ENCODE data around the gene FOXP1. TPM values are rescaled to one million over a fixed set of nuclear protein-coding genes. Genes with fewer than 3 reads are reported as not detected.

The FOXP1 gene
- polyA plus RNA-seq, 1 donor from 2014 or later, result 5.6 TPM

GRCh38 chr3:71371282-71371681 is 212.2 kb downstream of the FOXP1 start:
- Histone ChIP-seq H3K27me3 (ENCODE audit: insufficient read depth, low read depth, low read length) (no peaks in the 10 kb centered on the region), H3K4me2 (ENCODE audit: low read length) (no peak overlapping the region), H3K36me3 (ENCODE audit: insufficient read depth, low read length) (no peaks in the 10 kb centered on the region), H4K20me1 (ENCODE audit: insufficient read depth) (no peaks in the 10 kb centered on the region), H2AFZ (ENCODE audit: low read depth, low read length) (no peak overlapping the region), H3K79me2 (replicated peaks; ENCODE audit: insufficient read depth, low read length) (no peaks in the 10 kb centered on the region), H3K9me2 (ENCODE audit: insufficient read depth, low read length) (no peaks in the 10 kb centered on the region), H3F3A (ENCODE audit: insufficient read depth, low read length, poor library complexity, severe bottlenecking) (no peaks in the 10 kb centered on the region), H3K27ac (ENCODE audit: low read length) (no peak overlapping the region), H3K9ac (ENCODE audit: low read length) (no peak overlapping the region), H3K4me3 (ENCODE audit: low read length) (no peak overlapping the region), H3K9me3 (ENCODE audit: low read length) (no peaks in the 10 kb centered on the region)
- no peak for TF ChIP-seq EZH2 (IDR thresholded peaks at IDR 0.05; ENCODE audit: borderline replicate concordance, insufficient read depth, low read length, poor library complexity, severe bottlenecking)

- Histone ChIP-seq H2AFZ (ENCODE audit: low read depth, low read length) (no peak overlapping the region), H3K9me2 (ENCODE audit: insufficient read depth, low read length) (no peaks in the 10 kb centered on the region), H3K9ac (ENCODE audit: low read length) (no peak overlapping the region), H3K27ac (ENCODE audit: low read length) (no peak overlapping the region), H4K20me1 (ENCODE audit: insufficient read depth) (no peaks in the 10 kb centered on the region), H3K36me3 (ENCODE audit: insufficient read depth, low read length) (no peaks in the 10 kb centered on the region), H3K4me2 (ENCODE audit: low read length) (no peak overlapping the region), H3K9me3 (ENCODE audit: low read length) (no peaks in the 10 kb centered on the region), H3K27me3 (ENCODE audit: insufficient read depth, low read depth, low read length) (no peaks in the 10 kb centered on the region), H3K79me2 (replicated peaks; ENCODE audit: insufficient read depth, low read length) (no peaks in the 10 kb centered on the region), H3K4me3 (ENCODE audit: low read length) (no peak overlapping the region), H3F3A (ENCODE audit: insufficient read depth, low read length, poor library complexity, severe bottlenecking) (no peaks in the 10 kb centered on the region)
- TF ChIP-seq POLR2AphosphoS5 (IDR thresholded peaks at IDR 0.05) (no peak), MXI1 (conservative IDR thresholded peaks at IDR 0.05; ENCODE audit: poor library complexity, severe bottlenecking) (no peak), REST (IDR thresholded peaks at IDR 0.05; ENCODE audit: borderline replicate concordance) (no peak), CTCF (IDR thresholded peaks at IDR 0.05; ENCODE audit: poor library complexity, severe bottlenecking) (no peak), TAF1 (IDR thresholded peaks at IDR 0.05; ENCODE audit: low read depth) (no peak)
Measured at GRCh38 chr3:71370467-71370866, 213.1 kb downstream of the FOXP1 start.

GRCh38 chr3:71369701-71370391 is 213.7 kb downstream of the FOXP1 start:
- Histone ChIP-seq H3K4me3 (ENCODE audit: low read length) (no peak overlapping the region), H3F3A (ENCODE audit: insufficient read depth, low read length, poor library complexity, severe bottlenecking) (no peaks in the 10 kb centered on the region), H3K9me3 (ENCODE audit: low read length) (no peaks in the 10 kb centered on the region), H3K36me3 (ENCODE audit: insufficient read depth, low read length) (no peaks in the 10 kb centered on the region), H2AFZ (ENCODE audit: low read depth, low read length) (no peak overlapping the region), H3K27me3 (ENCODE audit: insufficient read depth, low read depth, low read length) (no peaks in the 10 kb centered on the region), H3K27ac (ENCODE audit: low read length) (no peak overlapping the region), H3K4me2 (ENCODE audit: low read length) (no peak overlapping the region), H3K9ac (ENCODE audit: low read length) (no peak overlapping the region), H4K20me1 (ENCODE audit: insufficient read depth) (no peaks in the 10 kb centered on the region), H3K79me2 (replicated peaks; ENCODE audit: insufficient read depth, low read length) (no peaks in the 10 kb centered on the region), H3K9me2 (ENCODE audit: insufficient read depth, low read length) (no peaks in the 10 kb centered on the region)
- TF ChIP-seq EZH2 (IDR thresholded peaks at IDR 0.05; ENCODE audit: borderline replicate concordance, insufficient read depth, low read length, poor library complexity, severe bottlenecking) (no peak), REST (IDR thresholded peaks at IDR 0.05; ENCODE audit: borderline replicate concordance) (no peak), TAF1 (IDR thresholded peaks at IDR 0.05; ENCODE audit: low read depth) (no peak), MXI1 (conservative IDR thresholded peaks at IDR 0.05; ENCODE audit: poor library complexity, severe bottlenecking) (no peak), POLR2AphosphoS5 (IDR thresholded peaks at IDR 0.05) (no peak), SMC3 (conservative IDR thresholded peaks at IDR 0.05; ENCODE audit: poor library complexity) (no peak), RAD21 (conservative IDR thresholded peaks at IDR 0.05) (no peak), CTCF (IDR thresholded peaks at IDR 0.05; ENCODE audit: poor library complexity, severe bottlenecking) (no peak), EP300 (conservative IDR thresholded peaks at IDR 0.05; ENCODE audit: poor library complexity, severe bottlenecking) (no peak)
